Measurements from ENCODE around the gene XCL1.

XCL1 gene

GRCh38 chr1:168607872-168608428 is 31.5 kb downstream of the XCL1 start:
- TF ChIP-seq SIN3A (IDR thresholded peaks at IDR 0.05; ENCODE audit: borderline replicate concordance, insufficient read depth, low read length) (no peak), POLR2AphosphoS5 (IDR thresholded peaks at IDR 0.05; ENCODE audit: low read depth, low read length) (no peak), REST (IDR thresholded peaks at IDR 0.05; ENCODE audit: insufficient read depth in 1 of 2, low read depth in 2 of 2, low read length in 2 of 2) (no peak), FOXP2 (optimal IDR thresholded peaks at IDR 0.05; ENCODE audit: borderline replicate concordance, extremely low read depth, extremely low read length, insufficient read depth) (no peak), TAF1 (IDR thresholded peaks at IDR 0.05; ENCODE audit: borderline replicate concordance, insufficient read depth, low read length) (no peak)

- TF ChIP-seq SIN3A (IDR thresholded peaks at IDR 0.05; ENCODE audit: borderline replicate concordance, insufficient read depth, low read length): peak; percentile 96; the same call in 1 of the 2 replicates
- TF ChIP-seq TAF1 (IDR thresholded peaks at IDR 0.05; ENCODE audit: borderline replicate concordance, insufficient read depth, low read length): peak; percentile 32; the same call in 1 of the 2 replicates
- peak; percentile 94 to 97 for TF ChIP-seq REST (IDR thresholded peaks at IDR 0.05; ENCODE audit: insufficient read depth in 1 of 2, low read depth in 2 of 2, low read length in 2 of 2)
- TF ChIP-seq POLR2AphosphoS5 (IDR thresholded peaks at IDR 0.05; ENCODE audit: low read depth, low read length): no peak
- TF ChIP-seq FOXP2 (optimal IDR thresholded peaks at IDR 0.05; ENCODE audit: borderline replicate concordance, extremely low read depth, extremely low read length, insufficient read depth): no peak
These were observed 32.7 kb downstream of the XCL1 start for GRCh38 chr1:168608796-168609715.

GRCh38 chr1:168609741-168610510 is 33.5 kb downstream of the XCL1 start:
- TF ChIP-seq FOXP2 (optimal IDR thresholded peaks at IDR 0.05; ENCODE audit: borderline replicate concordance, extremely low read depth, extremely low read length, insufficient read depth) (no peak), SIN3A (IDR thresholded peaks at IDR 0.05; ENCODE audit: borderline replicate concordance, insufficient read depth, low read length) (no peak), TAF1 (IDR thresholded peaks at IDR 0.05; ENCODE audit: borderline replicate concordance, insufficient read depth, low read length) (no peak), POLR2AphosphoS5 (IDR thresholded peaks at IDR 0.05; ENCODE audit: low read depth, low read length) (no peak), REST (IDR thresholded peaks at IDR 0.05; ENCODE audit: insufficient read depth in 1 of 2, low read depth in 2 of 2, low read length in 2 of 2) (no peak)

- TF ChIP-seq POLR2AphosphoS5 (IDR thresholded peaks at IDR 0.05; ENCODE audit: low read depth, low read length): no peak
- TF ChIP-seq SIN3A (IDR thresholded peaks at IDR 0.05; ENCODE audit: borderline replicate concordance, insufficient read depth, low read length): no peak
- no peak for TF ChIP-seq REST (IDR thresholded peaks at IDR 0.05; ENCODE audit: insufficient read depth in 1 of 2, low read depth in 2 of 2, low read length in 2 of 2)
These were observed 36.6 kb downstream of the XCL1 start for GRCh38 chr1:168613038-168613451.
